DMS153 treated with DMSO at 0.1 percent for 48 hours (cell line): ENCODE results near the gene EDEM1.
A peak's percentile ranks its signal among the peaks of the same experiment; 100 is the strongest.
"Not testable (repeated sequence)": the region's sequence is repeated elsewhere in the genome, so short reads cannot be mapped to it uniquely, and the experiment has no call there.

ENCODE experiments used
- DNase-seq: peaks from one replicate; lab custom pipeline; 2025; ENCODE audit not compliant: unreplicated experiment; lab: John Stamatoyannopoulos, UW

EDEM1 gene

GRCh38 chr3:5187156-5187919 is at the start of gene EDEM1:
TSS of gene EDEM1 (plus strand) at chr3:5187707. CDS start at chr3:5187806, 99 bp downstream.
- DNase-seq = peak; percentile 35

- DNase-seq = no peak
Observed at GRCh38 chr3:5138214-5138981, 49.1 kb upstream of the EDEM1 start.

GRCh38 chr3:5140230-5140621 is 47.3 kb upstream of the EDEM1 start:
- DNase-seq = no peak

- no peak for DNase-seq
Observed at GRCh38 chr3:5140839-5141238, 46.7 kb upstream of the EDEM1 start.

GRCh38 chr3:5141760-5142159 is 45.7 kb upstream of the EDEM1 start:
- DNase-seq = no peak

GRCh38 chr3:5143464-5143863 is 44.0 kb upstream of the EDEM1 start:
- no peak for DNase-seq

- DNase-seq = no peak
Observed at GRCh38 chr3:5144316-5144994, 43.1 kb upstream of the EDEM1 start.

- no peak for DNase-seq
Observed at GRCh38 chr3:5145120-5145519, 42.4 kb upstream of the EDEM1 start.

- DNase-seq = not testable (repeated sequence)
Observed at GRCh38 chr3:5147152-5147551, 40.4 kb upstream of the EDEM1 start.

- DNase-seq = no peak
Observed at GRCh38 chr3:5149306-5149880, 38.1 kb upstream of the EDEM1 start.

GRCh38 chr3:5151586-5151985 is 35.9 kb upstream of the EDEM1 start:
- no peak for DNase-seq

- DNase-seq = no peak
Observed at GRCh38 chr3:5153074-5153473, 34.4 kb upstream of the EDEM1 start.

GRCh38 chr3:5155241-5155640 is 32.3 kb upstream of the EDEM1 start:
- no peak for DNase-seq

GRCh38 chr3:5160321-5160720 is 27.2 kb upstream of the EDEM1 start:
- DNase-seq = no peak

GRCh38 chr3:5160940-5161858 is 26.3 kb upstream of the EDEM1 start:
- DNase-seq = no peak

GRCh38 chr3:5162102-5162501 is 25.4 kb upstream of the EDEM1 start:
- no peak for DNase-seq

GRCh38 chr3:5165698-5166097 is 21.8 kb upstream of the EDEM1 start:
- DNase-seq = no peak

GRCh38 chr3:5166846-5167245 is 20.7 kb upstream of the EDEM1 start:
- DNase-seq = no peak

- DNase-seq = no peak
Observed at GRCh38 chr3:5168110-5168509, 19.4 kb upstream of the EDEM1 start.

GRCh38 chr3:5169807-5170206 is 17.7 kb upstream of the EDEM1 start:
- no peak for DNase-seq
